Measurements from ENCODE around the gene SFXN4. TPM values are rescaled to one million over a fixed set of nuclear protein-coding genes. Genes with fewer than 3 reads are reported as not detected.

Gene SFXN4
- total and polyA plus RNA-seq, 2 of the 13 experiments (the other 11 are each of a cell fraction or from before 2014, with no cell fraction given): 47.7 to 64.9 TPM

- peaks cover 35% of the 10 kb centered on the region for H3K4me1 ChIP-seq (ENCODE audit: insufficient read depth, low read length)
- no TSS peak for BruUV-seq (replicated peaks)
- FAIRE-seq: peak; percentile 36
- no peaks in the 10 kb centered on the region for H3K9me3 ChIP-seq (ENCODE audit: low read length)
- in situ Hi-C loops (cut with HindIII; ENCODE audit: extremely low pct_ligation_motif_present, low pct_unique_long_range_greater_than_20kb) (loop anchor here (10.0 to 25.0 kb wide), 2 partner anchors 255 to 347 kb away; partner anchors contain the start of gene RGS10), intact Hi-C loops (cut with micrococcal nuclease; ENCODE audit: unreplicated experiment) (no loop called here)
- no peaks in the 10 kb centered on the region for H4K20me1 ChIP-seq (ENCODE audit: insufficient read depth, low read length)
- no peaks in the 10 kb centered on the region for H3K36me3 ChIP-seq (replicated peaks in 1 of 2; ENCODE audit: control insufficient read depth in 1 of 2, insufficient read depth in 2 of 2, low read length in 2 of 2)
- H3K27ac ChIP-seq (ENCODE audit: extremely low read length, insufficient read depth, low read length): no peak overlapping the region
- ChIA-PET CTCF (ENCODE audit: low intra/inter-chr PET ratio, low total read pairs) (no interaction called here), POLR2A (interaction anchor here (1.3 to 1.7 kb wide), 2 partner anchors 9 to 17 kb away, joined by 3 to 14 read pairs; partner anchors contain the start of gene GRK5)
- no peak overlapping the region for H3K9ac ChIP-seq (ENCODE audit: insufficient read depth, low read depth, low read length)
- no peaks in the 10 kb centered on the region for H3K79me2 ChIP-seq (ENCODE audit: insufficient read depth, low read length)
- TF ChIP-seq RAD51 (IDR thresholded peaks at IDR 0.05; ENCODE audit: borderline replicate concordance): no peak
- no peak for TF ChIP-seq SOX13 (IDR thresholded peaks at IDR 0.05)
- TF ChIP-seq SOX13 (CRISPR knock-in tag; conservative IDR thresholded peaks at IDR 0.05 in 1 of 2, IDR thresholded peaks at IDR 0.05 in 1 of 2): peak in 1 of 2 experiments; percentile 63; a peak in 2 of 4 replicates
- peak; percentile 22; the same call in 1 of the 2 replicates for TF ChIP-seq ETV5 (CRISPR knock-in tag; IDR thresholded peaks at IDR 0.05; ENCODE audit: borderline replicate concordance)
- no peak for TF ChIP-seq HIC2 (CRISPR knock-in tag; IDR thresholded peaks at IDR 0.05; ENCODE audit: low read depth)
- 0 out of 2 replicates have a peak, but pooled peaks have one; percentile 7 for TF ChIP-seq ISL2 (CRISPR knock-in tag; IDR thresholded peaks at IDR 0.05)
- 0 out of 2 replicates have a peak, but pooled peaks have one; percentile 25 for TF ChIP-seq SALL1 (CRISPR knock-in tag; IDR thresholded peaks at IDR 0.05)
- 0 out of 2 replicates have a peak, but pooled peaks have one; percentile 13 for TF ChIP-seq PAXIP1 (CRISPR knock-in tag; conservative IDR thresholded peaks at IDR 0.05)
- TF ChIP-seq ELF3 (CRISPR knock-in tag; IDR thresholded peaks at IDR 0.05): peak; percentile 51; the same call in 1 of the 2 replicates
- TF ChIP-seq SOX5 (CRISPR knock-in tag; IDR thresholded peaks at IDR 0.05; ENCODE audit: borderline replicate concordance): no peak; the same call in 1 of the 2 replicates
- no peak for TF ChIP-seq ZBTB25 (CRISPR knock-in tag; IDR thresholded peaks at IDR 0.05)
- H3K4me3 ChIP-seq (replicated peaks in 1 of 3; ENCODE audit: insufficient read depth in 1 of 3, low read depth in 2 of 3, low read length in 3 of 3): no peak overlapping the region
- H3K27me3 ChIP-seq (ENCODE audit: control insufficient read depth in 1 of 2, insufficient read depth in 2 of 2, low read length in 2 of 2): no peaks in the 10 kb centered on the region
- WGBS (ENCODE audit: low lambda C conversion rate): 2% methylated on average over 3 of the region's 3 CpGs
- peak overlapping the region; percentile 56 for H3K4me2 ChIP-seq (ENCODE audit: low read depth, low read length)
- H2AFZ ChIP-seq (ENCODE audit: low read length): peak overlapping the region; percentile 31
- peak; percentile 80 for ATAC-seq
- peak; percentile 71 for DNase-seq (ENCODE audit: low spot score)
Measured at GRCh38 chr10:119189811-119190282, 24.3 kb upstream of the SFXN4 start.
